Measurements from ENCODE around the gene CCL1. TPM values are rescaled to one million over a fixed set of nuclear protein-coding genes. Genes with fewer than 3 reads are reported as not detected.

CCL1 gene
- total RNA-seq, 1 experiment from 2014 or later = not detected

- H3F3A ChIP-seq (ENCODE audit: insufficient read depth, low read depth) = no peaks in the 10 kb centered on the region
- BruUV-seq (replicated peaks) = no TSS peak
- no peak overlapping the region for H2AFZ ChIP-seq
- H4K20me1 ChIP-seq (ENCODE audit: insufficient read depth) = no peaks in the 10 kb centered on the region; the same call in 1 of the 2 replicates
- intact Hi-C loops (cut with micrococcal nuclease; ENCODE audit: unreplicated experiment) = no loop called here
- POLR2A ChIA-PET (ENCODE audit: unreplicated experiment) = no interaction called here
- no peak overlapping the region for H3K4me3 ChIP-seq
- CTCF ChIA-PET = no interaction called here
- DNase-seq = no peak
- H3K4me1 ChIP-seq (replicated peaks; ENCODE audit: insufficient read depth) = no peaks in the 10 kb centered on the region
- H3K9me3 ChIP-seq (ENCODE audit: insufficient read depth, low read depth) = no peaks in the 10 kb centered on the region
- TF ChIP-seq CTCF (conservative IDR thresholded peaks at IDR 0.05) (no peak), EZH2 (IDR thresholded peaks at IDR 0.05; ENCODE audit: low read depth) (no peak)
- H3K4me2 ChIP-seq = no peak overlapping the region
- no peaks in the 10 kb centered on the region for H3K79me2 ChIP-seq (ENCODE audit: low read depth)
- no peak overlapping the region for H3K27ac ChIP-seq
- H3K36me3 ChIP-seq (ENCODE audit: low read depth) = no peaks in the 10 kb centered on the region
- H3K9me2 ChIP-seq (ENCODE audit: insufficient read depth) = no peaks in the 10 kb centered on the region
- peaks cover 31% of the 10 kb centered on the region for H3K27me3 ChIP-seq (ENCODE audit: insufficient read depth, low read depth)
These were observed 7.5 kb upstream of the CCL1 start for GRCh38 chr17:34370376-34370996.

- Histone ChIP-seq H3K4me1 (replicated peaks; ENCODE audit: insufficient read depth) (no peaks in the 10 kb centered on the region), H3K79me2 (ENCODE audit: low read depth) (no peaks in the 10 kb centered on the region), H3K9me2 (ENCODE audit: insufficient read depth) (no peaks in the 10 kb centered on the region), H4K20me1 (ENCODE audit: insufficient read depth) (no peaks in the 10 kb centered on the region; the same call in 1 of the 2 replicates), H3K36me3 (ENCODE audit: low read depth) (no peaks in the 10 kb centered on the region), H3K4me3 (no peak overlapping the region), H3K4me2 (no peak overlapping the region), H2AFZ (no peak overlapping the region), H3K27me3 (ENCODE audit: insufficient read depth, low read depth) (peaks cover 27% of the 10 kb centered on the region), H3F3A (ENCODE audit: insufficient read depth, low read depth) (no peaks in the 10 kb centered on the region), H3K27ac (no peak overlapping the region), H3K9me3 (ENCODE audit: insufficient read depth, low read depth) (no peaks in the 10 kb centered on the region)
- BruUV-seq (replicated peaks) = no TSS peak
- CTCF ChIA-PET = no interaction called here
- POLR2A ChIA-PET (ENCODE audit: unreplicated experiment) = no interaction called here
- intact Hi-C loops (cut with micrococcal nuclease; ENCODE audit: unreplicated experiment) = no loop called here
- no peak for DNase-seq
- no peak for TF ChIP-seq CTCF (conservative IDR thresholded peaks at IDR 0.05)
- TF ChIP-seq EZH2 (IDR thresholded peaks at IDR 0.05; ENCODE audit: low read depth) = no peak
These were observed 6.5 kb upstream of the CCL1 start for GRCh38 chr17:34369571-34369970.

GRCh38 chr17:34368946-34369500 lies 6.0 kb upstream of the CCL1 start:
- no peaks in the 10 kb centered on the region for H3K9me2 ChIP-seq (ENCODE audit: insufficient read depth)
- POLR2A ChIA-PET (ENCODE audit: unreplicated experiment) = no interaction called here
- no peaks in the 10 kb centered on the region for H3F3A ChIP-seq (ENCODE audit: insufficient read depth, low read depth)
- CTCF ChIA-PET = no interaction called here
- H3K4me3 ChIP-seq = no peak overlapping the region
- H3K27me3 ChIP-seq (ENCODE audit: insufficient read depth, low read depth) = peaks cover 21% of the 10 kb centered on the region
- H4K20me1 ChIP-seq (ENCODE audit: insufficient read depth) = no peaks in the 10 kb centered on the region; the same call in 1 of the 2 replicates
- H3K27ac ChIP-seq = no peak overlapping the region
- no peaks in the 10 kb centered on the region for H3K36me3 ChIP-seq (ENCODE audit: low read depth)
- intact Hi-C loops (cut with micrococcal nuclease; ENCODE audit: unreplicated experiment) = no loop called here
- H3K79me2 ChIP-seq (ENCODE audit: low read depth) = no peaks in the 10 kb centered on the region
- H3K4me2 ChIP-seq = no peak overlapping the region
- no TSS peak for BruUV-seq (replicated peaks)
- no peak overlapping the region for H2AFZ ChIP-seq
- DNase-seq = no peak
- H3K9me3 ChIP-seq (ENCODE audit: insufficient read depth, low read depth) = no peaks in the 10 kb centered on the region
- TF ChIP-seq EZH2 (IDR thresholded peaks at IDR 0.05; ENCODE audit: low read depth) (no peak), CTCF (conservative IDR thresholded peaks at IDR 0.05) (no peak)
- H3K4me1 ChIP-seq (replicated peaks; ENCODE audit: insufficient read depth) = no peaks in the 10 kb centered on the region
